ENCODE measurements around the gene STOML2.

Gene STOML2

DNA sequence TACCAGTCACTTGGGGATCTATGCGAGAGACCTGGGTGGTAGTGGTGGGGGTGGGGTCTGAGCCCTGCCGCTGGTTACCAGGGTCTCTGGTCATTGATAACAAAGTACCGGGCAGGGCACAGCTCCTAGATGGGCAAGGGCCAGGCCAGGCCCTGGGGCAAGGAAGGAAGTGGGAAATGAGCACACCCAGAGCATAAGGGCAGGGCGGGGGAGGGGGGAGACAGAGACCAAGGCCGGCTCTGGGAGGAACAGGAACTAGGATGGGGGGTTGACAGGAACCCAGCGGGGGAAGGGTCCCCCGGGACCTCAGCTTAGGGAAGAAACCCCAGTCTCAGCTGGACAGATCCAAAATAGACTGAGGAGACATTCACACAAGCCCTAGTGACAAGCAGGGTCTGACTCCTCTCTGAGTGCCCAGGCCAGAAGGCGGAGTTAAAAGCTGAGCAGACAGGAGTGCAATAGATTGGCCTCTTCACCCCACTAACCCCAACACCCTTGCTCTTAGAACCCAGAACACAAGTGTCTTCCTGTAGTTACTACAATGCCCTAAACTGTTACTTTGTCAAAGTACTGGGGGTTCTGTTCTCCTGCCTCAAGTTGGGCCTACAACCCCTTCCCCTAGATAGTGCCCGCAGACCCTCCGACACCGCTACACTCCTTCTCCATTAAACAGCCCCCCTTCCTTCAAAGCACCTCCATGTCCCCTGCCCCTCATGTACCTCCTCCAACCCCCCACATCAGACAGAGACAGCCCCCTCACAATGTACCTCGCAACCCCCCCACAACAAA lies 12.1 kb upstream of the STOML2 start:
- Histone ChIP-seq H3K79me2 (ENCODE audit: low read length) (peaks cover 16% of the 10 kb centered on the region), H3K9ac (ENCODE audit: low read length) (peak overlapping the region; percentile 53), H3F3A (ENCODE audit: insufficient read depth, low read length) (peaks cover 21% of the 10 kb centered on the region; the same call in 1 of the 2 replicates), H3K36me3 (replicated peaks; ENCODE audit: insufficient read depth, low read length) (no peaks in the 10 kb centered on the region), H3K27ac (ENCODE audit: low read length) (peak overlapping the region; percentile 66; the same call in 1 of the 2 replicates), H3K9me2 (replicated peaks; ENCODE audit: insufficient read depth, low read length) (no peaks in the 10 kb centered on the region), H3K4me2 (ENCODE audit: low read depth, low read length) (peak overlapping the region; percentile 99), H3K27me3 (replicated peaks; ENCODE audit: insufficient read depth, low read length) (no peaks in the 10 kb centered on the region), H3K4me3 (ENCODE audit: low read length) (peak overlapping the region; percentile 84), H4K20me1 (ENCODE audit: insufficient read depth, low read length) (no peaks in the 10 kb centered on the region), H3K4me1 (ENCODE audit: low read length) (peaks cover 28% of the 10 kb centered on the region), H3K9me3 (replicated peaks; ENCODE audit: insufficient read depth, low read length) (no peaks in the 10 kb centered on the region), H2AFZ (ENCODE audit: low read length) (peak overlapping the region; percentile 82)
- TF ChIP-seq, protein P1, sequence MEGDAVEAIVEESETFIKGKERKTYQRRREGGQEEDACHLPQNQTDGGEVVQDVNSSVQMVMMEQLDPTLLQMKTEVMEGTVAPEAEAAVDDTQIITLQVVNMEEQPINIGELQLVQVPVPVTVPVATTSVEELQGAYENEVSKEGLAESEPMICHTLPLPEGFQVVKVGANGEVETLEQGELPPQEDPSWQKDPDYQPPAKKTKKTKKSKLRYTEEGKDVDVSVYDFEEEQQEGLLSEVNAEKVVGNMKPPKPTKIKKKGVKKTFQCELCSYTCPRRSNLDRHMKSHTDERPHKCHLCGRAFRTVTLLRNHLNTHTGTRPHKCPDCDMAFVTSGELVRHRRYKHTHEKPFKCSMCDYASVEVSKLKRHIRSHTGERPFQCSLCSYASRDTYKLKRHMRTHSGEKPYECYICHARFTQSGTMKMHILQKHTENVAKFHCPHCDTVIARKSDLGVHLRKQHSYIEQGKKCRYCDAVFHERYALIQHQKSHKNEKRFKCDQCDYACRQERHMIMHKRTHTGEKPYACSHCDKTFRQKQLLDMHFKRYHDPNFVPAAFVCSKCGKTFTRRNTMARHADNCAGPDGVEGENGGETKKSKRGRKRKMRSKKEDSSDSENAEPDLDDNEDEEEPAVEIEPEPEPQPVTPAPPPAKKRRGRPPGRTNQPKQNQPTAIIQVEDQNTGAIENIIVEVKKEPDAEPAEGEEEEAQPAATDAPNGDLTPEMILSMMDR (IDR thresholded peaks at IDR 0.05; ENCODE audit: low read length), result no peak
- TF ChIP-seq EZH2phosphoT487 (IDR thresholded peaks at IDR 0.05; ENCODE audit: low read length) (no peak), EZH2 (optimal IDR thresholded peaks at IDR 0.05; ENCODE audit: low read depth, low read length) (no peak)
- DNase-seq, result peak; percentile 66

DNA sequence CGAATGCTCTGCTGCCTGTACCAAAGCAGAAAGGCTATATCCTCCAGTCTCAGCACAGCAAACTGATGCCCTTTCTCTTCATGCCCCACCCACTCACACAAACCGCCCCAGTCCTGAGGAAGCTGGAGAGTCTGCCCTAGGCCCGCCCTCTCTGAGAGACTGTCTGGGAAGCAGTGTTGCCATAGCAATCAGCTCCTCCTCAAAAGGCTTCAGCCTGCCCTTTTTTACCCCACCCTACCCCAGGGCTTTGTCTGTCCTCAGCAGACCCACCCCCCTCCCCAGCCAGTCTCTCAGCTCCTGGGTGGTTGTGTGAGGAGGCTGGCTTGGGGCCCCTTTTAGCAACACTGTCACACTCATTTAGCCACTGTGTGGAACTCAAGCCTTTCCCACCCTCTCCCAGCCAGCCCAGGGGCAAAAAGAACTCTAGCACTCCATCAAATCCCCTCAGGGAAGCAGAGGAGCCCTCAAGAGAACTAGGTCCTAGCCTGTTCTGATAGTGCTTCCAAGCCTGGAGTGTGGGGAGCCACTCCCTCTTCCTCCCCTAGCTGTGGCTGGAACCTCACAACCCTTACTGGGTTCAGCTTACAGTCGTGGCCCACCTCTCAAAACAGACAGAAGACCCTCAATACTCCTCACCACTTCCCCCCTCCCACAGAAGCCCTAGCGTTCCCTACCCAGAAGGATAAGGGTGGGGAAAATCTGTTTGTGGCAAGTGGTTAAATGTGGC lies 11.3 kb upstream of the STOML2 start:
- no peaks in the 10 kb centered on the region for H4K20me1 ChIP-seq (ENCODE audit: insufficient read depth, low read length)
- H3K79me2 ChIP-seq (ENCODE audit: low read length), result peaks cover 16% of the 10 kb centered on the region
- H3K9me2 ChIP-seq (replicated peaks; ENCODE audit: insufficient read depth, low read length), result no peaks in the 10 kb centered on the region
- peak overlapping the region; percentile 84 for H3K4me3 ChIP-seq (ENCODE audit: low read length)
- peak overlapping the region; percentile 99 for H3K4me2 ChIP-seq (ENCODE audit: low read depth, low read length)
- no peaks in the 10 kb centered on the region for H3K36me3 ChIP-seq (replicated peaks; ENCODE audit: insufficient read depth, low read length)
- H3K9me3 ChIP-seq (replicated peaks; ENCODE audit: insufficient read depth, low read length), result no peaks in the 10 kb centered on the region
- TF ChIP-seq EZH2phosphoT487 (IDR thresholded peaks at IDR 0.05; ENCODE audit: low read length) (no peak), EZH2 (optimal IDR thresholded peaks at IDR 0.05; ENCODE audit: low read depth, low read length) (no peak)
- TF ChIP-seq, protein P1 (IDR thresholded peaks at IDR 0.05; ENCODE audit: low read length), result no peak
- H3K27ac ChIP-seq (ENCODE audit: low read length), result peak overlapping the region; percentile 66; the same call in 1 of the 2 replicates
- peak; percentile 83 for DNase-seq
- peak overlapping the region; percentile 46; the same call in 1 of the 2 replicates for H2AFZ ChIP-seq (ENCODE audit: low read length)
- peaks cover 21% of the 10 kb centered on the region; the same call in 1 of the 2 replicates for H3F3A ChIP-seq (ENCODE audit: insufficient read depth, low read length)
- peak overlapping the region; percentile 53 for H3K9ac ChIP-seq (ENCODE audit: low read length)
- no peaks in the 10 kb centered on the region for H3K27me3 ChIP-seq (replicated peaks; ENCODE audit: insufficient read depth, low read length)
- peaks cover 28% of the 10 kb centered on the region for H3K4me1 ChIP-seq (ENCODE audit: low read length)

DNA sequence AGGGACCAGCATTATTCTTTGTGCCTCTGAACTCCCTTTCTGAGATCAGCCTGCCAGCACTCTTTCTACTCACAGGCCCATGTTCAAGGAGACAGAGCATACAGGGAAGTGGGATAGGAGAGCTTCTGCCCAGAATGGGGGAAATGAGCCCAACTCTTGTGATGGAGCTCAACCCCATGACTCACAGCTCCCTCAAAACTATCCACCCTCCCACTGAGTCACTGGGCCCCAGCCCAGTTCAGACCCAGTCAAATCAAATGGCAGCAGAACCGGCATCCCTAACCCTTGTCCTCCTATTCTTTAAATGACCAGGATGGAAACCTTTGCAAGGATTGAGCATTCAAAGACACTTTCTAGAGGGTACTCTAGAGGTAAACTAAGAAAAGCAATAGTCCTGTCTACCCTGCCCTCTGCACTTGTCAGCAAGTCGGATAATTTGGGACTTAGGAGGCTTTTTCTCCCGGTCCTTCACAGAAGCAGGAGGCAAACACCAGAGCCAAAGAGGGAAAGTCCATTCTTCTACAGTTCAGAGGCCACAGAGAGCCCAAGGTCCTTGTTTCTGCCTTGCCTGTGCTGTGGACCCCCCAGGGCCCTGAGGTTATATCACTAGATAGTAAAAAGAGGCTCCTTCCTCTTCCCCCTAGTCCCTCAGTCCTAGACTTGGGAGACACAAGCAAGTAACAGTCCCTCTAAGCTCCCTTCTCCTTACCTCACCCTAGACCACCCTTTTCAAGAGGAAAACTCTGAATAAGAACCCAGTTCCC lies 9.5 kb upstream of the STOML2 start:
- Histone ChIP-seq H3K36me3 (replicated peaks; ENCODE audit: insufficient read depth, low read length) (no peaks in the 10 kb centered on the region), H3K79me2 (ENCODE audit: low read length) (peaks cover 16% of the 10 kb centered on the region), H3K4me2 (ENCODE audit: low read depth, low read length) (peak overlapping the region; percentile 61; the same call in 1 of the 2 replicates), H3K27me3 (replicated peaks; ENCODE audit: insufficient read depth, low read length) (no peaks in the 10 kb centered on the region), H2AFZ (ENCODE audit: low read length) (no peak overlapping the region), H3K9me2 (replicated peaks; ENCODE audit: insufficient read depth, low read length) (no peaks in the 10 kb centered on the region), H3K9ac (ENCODE audit: low read length) (no peak overlapping the region), H3K27ac (ENCODE audit: low read length) (no peak overlapping the region), H3K4me3 (ENCODE audit: low read length) (no peak overlapping the region), H4K20me1 (ENCODE audit: insufficient read depth, low read length) (no peaks in the 10 kb centered on the region), H3K9me3 (replicated peaks; ENCODE audit: insufficient read depth, low read length) (no peaks in the 10 kb centered on the region), H3K4me1 (ENCODE audit: low read length) (peaks cover 28% of the 10 kb centered on the region), H3F3A (ENCODE audit: insufficient read depth, low read length) (peaks cover 21% of the 10 kb centered on the region; the same call in 1 of the 2 replicates)
- no peak for DNase-seq
- no peak for TF ChIP-seq EZH2phosphoT487 (IDR thresholded peaks at IDR 0.05; ENCODE audit: low read length)
- TF ChIP-seq, protein P1 (IDR thresholded peaks at IDR 0.05; ENCODE audit: low read length), result no peak
- no peak for TF ChIP-seq EZH2 (optimal IDR thresholded peaks at IDR 0.05; ENCODE audit: low read depth, low read length)
